ENCODE results near the gene MAN1A2.

The MAN1A2 gene

GRCh38 chr1:117359561-117360289 lies 7.5 kb upstream of the MAN1A2 start:
- Histone ChIP-seq H3K9me2 (replicated peaks; ENCODE audit: control insufficient read depth, low read length) (no peaks in the 10 kb centered on the region), H3K4me2 (ENCODE audit: low read length) (no peak overlapping the region), H3F3A (ENCODE audit: control insufficient read depth, insufficient read depth) (no peaks in the 10 kb centered on the region)

GRCh38 chr1:117362986-117363385 lies 4.3 kb upstream of the MAN1A2 start:
- no peaks in the 10 kb centered on the region; the same call in 1 of the 2 replicates for H3K36me3 ChIP-seq (ENCODE audit: control insufficient read depth, low read length)
- peaks cover 19% of the 10 kb centered on the region for H3K79me2 ChIP-seq (ENCODE audit: control insufficient read depth, low read length)
- peaks cover 15% of the 10 kb centered on the region for H3K4me1 ChIP-seq (ENCODE audit: control insufficient read depth, low read length)
- no peaks in the 10 kb centered on the region for H4K20me1 ChIP-seq (ENCODE audit: control insufficient read depth, insufficient read depth, low read depth, low read length)
- no peaks in the 10 kb centered on the region for H3K27me3 ChIP-seq (ENCODE audit: control insufficient read depth, low read length)
- H3K9me3 ChIP-seq (ENCODE audit: control insufficient read depth, insufficient read depth, low read length) = no peaks in the 10 kb centered on the region
- H3K9me2 ChIP-seq (replicated peaks; ENCODE audit: control insufficient read depth, low read length) = no peaks in the 10 kb centered on the region
- no peak overlapping the region for H3K4me2 ChIP-seq (ENCODE audit: low read length)
- no peak overlapping the region for H3K27ac ChIP-seq (ENCODE audit: low read depth, low read length)
- H3F3A ChIP-seq (ENCODE audit: control insufficient read depth, insufficient read depth) = no peaks in the 10 kb centered on the region
- no peak overlapping the region for H3K4me3 ChIP-seq (ENCODE audit: low read length)
- TF ChIP-seq CTCF (IDR thresholded peaks at IDR 0.05; ENCODE audit: low read depth, low read length, poor library complexity, severe bottlenecking) (no peak), EZH2phosphoT487 (IDR thresholded peaks at IDR 0.05; ENCODE audit: borderline replicate concordance, low read length) (no peak)

More at GRCh38 chr1:117359561-117360289, 7.5 kb upstream of the MAN1A2 start:
- Histone ChIP-seq H4K20me1 (ENCODE audit: control insufficient read depth, insufficient read depth, low read depth, low read length) (no peaks in the 10 kb centered on the region), H3K9me3 (ENCODE audit: control insufficient read depth, insufficient read depth, low read length) (no peaks in the 10 kb centered on the region), H3K36me3 (ENCODE audit: control insufficient read depth, low read length) (no peaks in the 10 kb centered on the region), H3K79me2 (ENCODE audit: control insufficient read depth, low read length) (no peaks in the 10 kb centered on the region), H3K4me1 (ENCODE audit: control insufficient read depth, low read length) (peaks cover 4% of the 10 kb centered on the region; the same call in 1 of the 2 replicates), H3K27me3 (ENCODE audit: control insufficient read depth, low read length) (no peaks in the 10 kb centered on the region), H3K27ac (ENCODE audit: low read depth, low read length) (no peak overlapping the region), H3K4me3 (ENCODE audit: low read length) (no peak overlapping the region)
- no peak for TF ChIP-seq CTCF (IDR thresholded peaks at IDR 0.05; ENCODE audit: low read depth, low read length, poor library complexity, severe bottlenecking)
- no peak for TF ChIP-seq EZH2phosphoT487 (IDR thresholded peaks at IDR 0.05; ENCODE audit: borderline replicate concordance, low read length)

- H3K4me3 ChIP-seq (ENCODE audit: low read length) = no peak overlapping the region
- no peaks in the 10 kb centered on the region for H3K9me3 ChIP-seq (ENCODE audit: control insufficient read depth, insufficient read depth, low read length)
- H3K9me2 ChIP-seq (replicated peaks; ENCODE audit: control insufficient read depth, low read length) = no peaks in the 10 kb centered on the region
- no peaks in the 10 kb centered on the region; the same call in 1 of the 2 replicates for H3K36me3 ChIP-seq (ENCODE audit: control insufficient read depth, low read length)
- no peaks in the 10 kb centered on the region for H4K20me1 ChIP-seq (ENCODE audit: control insufficient read depth, insufficient read depth, low read depth, low read length)
- peaks cover 15% of the 10 kb centered on the region for H3K4me1 ChIP-seq (ENCODE audit: control insufficient read depth, low read length)
- H3K27me3 ChIP-seq (ENCODE audit: control insufficient read depth, low read length) = no peaks in the 10 kb centered on the region
- no peak overlapping the region for H3K27ac ChIP-seq (ENCODE audit: low read depth, low read length)
- H3F3A ChIP-seq (ENCODE audit: control insufficient read depth, insufficient read depth) = no peaks in the 10 kb centered on the region
- no peak overlapping the region for H3K4me2 ChIP-seq (ENCODE audit: low read length)
- no peak for TF ChIP-seq CTCF (IDR thresholded peaks at IDR 0.05; ENCODE audit: low read depth, low read length, poor library complexity, severe bottlenecking)
- no peak for TF ChIP-seq EZH2phosphoT487 (IDR thresholded peaks at IDR 0.05; ENCODE audit: borderline replicate concordance, low read length)
- H3K79me2 ChIP-seq (ENCODE audit: control insufficient read depth, low read length) = peaks cover 26% of the 10 kb centered on the region
Measured at GRCh38 chr1:117363571-117364048, 3.6 kb upstream of the MAN1A2 start.
